GM18498 (cell line): ENCODE results near the gene SPTSSA.
A peak's percentile ranks its signal among the peaks of the same experiment; 100 is the strongest.
"Not testable (repeated sequence)": the region's sequence is repeated elsewhere in the genome, so short reads cannot be mapped to it uniquely, and the experiment has no call there.

Experiments used
- ATAC-seq: cut with Tn5 transposase; IDR thresholded peaks from one replicate; pipeline ENCODE4 v1.9.1; 2021; ENCODE audit warnings: mild to moderate bottlenecking, moderate library complexity; ENCODE audit not compliant: unreplicated experiment

The SPTSSA gene

DNA sequence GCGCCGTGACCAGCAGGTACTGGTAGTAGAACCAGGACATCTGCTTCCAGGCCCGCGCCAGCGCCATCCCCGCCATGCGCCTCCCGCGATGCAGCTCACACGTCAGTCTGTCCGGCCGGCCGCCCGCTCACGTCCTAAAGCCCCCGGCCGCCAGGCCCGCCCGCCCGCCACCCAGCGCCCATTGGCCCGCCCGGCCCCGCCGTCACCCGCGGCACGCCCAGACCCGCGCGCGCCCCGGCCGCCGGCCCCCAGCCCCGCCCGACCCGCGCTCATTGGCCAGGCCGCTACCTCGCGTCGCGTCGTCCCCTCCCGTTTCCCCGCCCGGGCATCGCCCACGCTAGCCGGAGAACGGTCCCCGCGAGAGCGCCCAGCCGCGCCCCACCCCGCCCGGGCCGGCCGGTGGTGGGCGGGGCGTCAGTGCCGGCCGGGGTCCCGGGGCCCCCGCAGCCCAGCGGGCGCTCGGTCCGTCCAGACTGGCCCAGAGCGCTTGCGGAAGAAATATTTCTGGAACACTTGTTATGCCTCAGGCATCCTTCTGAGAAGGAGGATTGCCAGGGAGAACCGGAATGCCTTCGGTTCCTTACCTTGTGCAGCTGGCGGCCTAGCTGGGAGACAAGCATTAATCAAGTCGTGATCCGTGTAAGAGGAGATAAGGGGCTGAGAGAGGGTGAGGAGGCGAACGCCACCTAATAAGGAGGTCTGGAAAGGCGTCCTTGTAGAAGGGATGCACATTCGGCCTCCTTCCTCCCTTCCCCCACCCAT is at the start of gene SPTSSA:
TSS of gene SPTSSA (minus strand) at position 109 of the 762 bp plus-strand sequence. CDS start at position 76, 33 bp downstream.
- ATAC-seq = peak; percentile 95

DNA sequence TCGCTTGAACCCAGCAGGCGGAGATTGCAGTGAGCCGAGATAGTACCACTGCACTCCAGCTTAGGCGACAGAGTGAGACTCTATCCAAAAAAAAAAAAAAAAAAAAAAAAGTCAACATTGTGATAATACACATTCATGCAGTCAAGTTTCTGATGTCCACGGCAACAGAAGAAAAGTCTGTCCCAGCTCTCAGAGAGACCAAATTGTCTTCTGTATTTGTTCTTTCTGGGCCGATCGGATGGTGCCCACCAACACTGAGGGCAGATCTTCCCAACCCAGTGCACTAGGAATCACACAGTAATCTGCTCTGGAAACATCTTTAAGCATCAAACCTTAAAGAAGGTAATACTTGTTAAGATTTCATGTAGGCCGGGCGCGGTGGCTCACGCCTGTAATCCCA is 45.8 kb upstream of the SPTSSA start:
- no peak for ATAC-seq

DNA sequence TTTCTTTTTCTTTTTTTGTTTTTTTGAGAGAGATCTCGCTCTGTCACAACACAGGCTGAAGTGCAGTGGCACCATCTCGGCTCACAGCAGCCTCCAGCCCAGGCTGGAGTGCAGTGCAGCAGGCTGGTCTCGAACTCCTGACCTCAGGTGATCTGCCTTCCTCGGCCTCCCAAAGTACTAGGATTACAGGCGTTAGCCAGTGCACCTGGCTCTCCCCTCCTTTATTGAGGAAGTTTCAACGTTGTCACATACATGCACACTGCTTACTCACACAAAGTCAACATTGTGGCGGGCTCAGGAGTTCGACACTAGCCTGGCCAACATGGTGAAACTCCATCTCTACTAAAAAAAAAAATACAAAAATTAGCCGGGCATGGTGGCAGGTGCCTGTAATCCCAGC is 45.4 kb upstream of the SPTSSA start:
- no peak for ATAC-seq

DNA sequence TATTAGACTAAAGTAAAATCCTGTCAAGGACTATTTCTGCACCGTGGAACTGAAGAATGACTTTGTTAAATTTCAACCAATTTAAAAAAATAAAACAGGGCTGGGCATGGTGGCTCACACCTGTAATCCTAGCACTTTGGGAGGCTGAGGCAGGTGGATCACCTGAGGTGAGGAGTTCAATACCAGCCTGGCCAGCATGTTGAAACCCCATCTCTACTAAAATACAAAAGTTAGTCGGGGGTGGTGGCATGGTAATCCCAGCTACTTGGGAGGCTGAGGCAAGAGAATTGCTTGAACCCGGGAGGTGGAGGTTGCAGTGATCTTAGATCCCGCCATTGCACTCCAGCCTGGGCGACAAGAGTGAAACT is 43.1 kb upstream of the SPTSSA start:
- not testable (repeated sequence) for ATAC-seq

DNA sequence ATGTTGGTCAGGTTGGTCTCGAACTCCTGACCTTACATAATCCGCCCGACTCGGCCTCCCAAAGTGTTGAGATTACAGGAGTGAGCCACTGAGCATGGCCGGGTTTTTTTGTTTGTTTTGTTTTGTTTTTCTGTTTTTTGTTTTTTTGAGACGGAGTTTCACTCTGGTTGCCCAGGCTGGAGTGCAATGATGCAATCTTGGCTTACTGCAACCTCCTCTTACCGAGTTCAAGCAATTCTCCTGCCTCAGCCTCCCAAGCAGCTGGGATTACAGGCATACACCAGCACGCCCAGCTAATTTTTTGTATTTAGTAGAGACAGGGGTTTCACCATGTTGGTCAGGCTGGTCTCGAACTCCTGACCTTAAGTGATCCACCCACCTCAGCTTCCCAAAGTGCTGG is 42.0 kb upstream of the SPTSSA start:
- ATAC-seq = not testable (repeated sequence)

DNA sequence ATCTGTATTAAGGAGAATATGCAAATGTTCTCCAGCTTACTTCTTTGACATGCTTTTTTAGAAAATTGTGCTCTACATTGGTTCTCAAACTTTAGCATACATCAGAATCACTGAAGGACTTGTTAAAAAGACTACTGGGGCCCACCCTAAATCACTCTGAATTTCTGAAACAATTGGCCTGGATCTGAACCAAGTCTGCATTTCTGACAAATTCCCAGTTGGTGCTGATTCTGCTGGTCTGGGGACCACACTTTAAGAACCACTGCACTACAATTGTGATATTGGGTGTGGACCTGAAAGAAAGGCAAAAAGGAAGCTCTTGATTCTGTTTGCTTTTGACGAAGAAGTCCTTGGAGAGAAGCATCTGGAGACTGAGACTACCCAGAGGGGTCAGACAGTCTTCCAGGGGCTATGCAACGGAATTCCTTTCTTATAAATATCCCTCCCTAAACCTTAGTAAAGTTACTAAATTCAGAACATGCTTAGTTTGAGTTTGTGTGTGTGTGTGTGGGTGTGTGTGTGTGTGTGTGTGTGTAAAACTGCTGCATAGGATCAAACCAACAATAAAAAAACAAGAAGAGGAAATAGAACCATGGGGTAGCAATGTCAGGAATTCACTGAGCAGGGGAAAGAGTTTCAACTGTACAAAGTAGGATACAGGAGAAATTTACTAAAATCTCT is 40.6 kb upstream of the SPTSSA start:
- no peak for ATAC-seq

- no peak for ATAC-seq
Measured at GRCh38 chr14:34502001-34502400, 40.0 kb upstream of the SPTSSA start.

DNA sequence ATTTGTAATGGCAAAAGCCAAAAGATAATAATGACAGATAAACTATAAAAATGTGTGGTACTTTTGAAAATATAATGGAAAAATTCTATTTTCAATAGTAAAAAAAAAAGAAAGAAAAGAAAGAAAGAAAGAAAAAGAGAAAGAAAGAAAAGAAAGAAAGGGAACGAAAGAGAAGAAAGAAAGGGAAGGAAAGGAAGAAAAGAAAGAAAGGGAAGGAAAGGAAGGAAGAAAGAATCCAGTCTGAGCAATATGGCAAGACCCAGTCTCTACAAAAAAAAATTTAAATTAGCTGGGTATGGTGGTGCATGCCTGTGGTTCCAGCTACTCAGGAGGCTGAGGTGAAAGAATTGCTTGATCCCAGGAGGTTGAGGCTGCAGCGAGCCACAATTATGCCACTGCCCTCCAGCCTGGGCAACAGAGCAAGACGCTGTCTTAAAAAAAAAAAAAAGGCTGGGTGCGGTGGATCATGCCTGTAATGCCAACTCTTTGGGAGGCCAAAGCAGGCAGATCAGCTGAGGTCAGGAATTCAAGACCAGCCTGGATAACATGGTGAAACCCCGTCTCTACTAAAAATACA is 39.1 kb upstream of the SPTSSA start:
- no peak for ATAC-seq

- peak; percentile 52 for ATAC-seq
Measured at GRCh38 chr14:34498684-34499412, 36.8 kb upstream of the SPTSSA start.

GRCh38 chr14:34496679-34497513 is 34.9 kb upstream of the SPTSSA start:
- ATAC-seq = no peak

DNA sequence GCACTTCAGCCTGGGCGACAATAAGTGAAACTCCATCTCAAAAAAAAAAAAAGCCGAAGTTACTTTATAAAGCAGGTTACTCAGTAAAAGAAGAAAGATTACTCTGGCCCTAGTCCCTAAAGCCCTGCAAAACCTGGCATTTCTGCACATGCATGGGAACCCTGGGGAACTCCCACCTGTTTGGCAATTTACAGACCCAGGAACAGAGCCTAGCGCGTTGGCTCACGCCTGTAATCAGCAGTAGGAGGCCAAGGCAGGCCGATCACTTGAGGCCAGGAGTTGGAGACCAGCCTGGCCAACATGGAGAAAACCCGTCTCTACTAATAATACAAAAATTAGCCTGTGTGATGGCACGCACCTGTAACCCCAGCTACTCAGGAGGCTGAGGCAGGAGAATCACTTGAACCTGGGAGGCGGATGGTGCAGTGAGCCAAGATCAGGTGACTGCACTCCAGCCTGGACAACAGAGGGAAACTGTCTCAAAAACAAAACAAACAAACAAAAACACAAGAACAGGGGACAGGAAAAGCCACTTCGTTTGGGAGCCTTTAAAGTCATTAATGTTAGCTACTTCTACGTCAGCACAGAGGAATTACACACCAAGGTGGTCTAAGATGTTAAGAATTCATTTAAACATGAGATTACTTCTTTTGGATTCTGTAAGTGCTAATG is 34.1 kb upstream of the SPTSSA start:
- ATAC-seq = no peak

GRCh38 chr14:34489324-34489723 is 27.3 kb upstream of the SPTSSA start:
- ATAC-seq = no peak

DNA sequence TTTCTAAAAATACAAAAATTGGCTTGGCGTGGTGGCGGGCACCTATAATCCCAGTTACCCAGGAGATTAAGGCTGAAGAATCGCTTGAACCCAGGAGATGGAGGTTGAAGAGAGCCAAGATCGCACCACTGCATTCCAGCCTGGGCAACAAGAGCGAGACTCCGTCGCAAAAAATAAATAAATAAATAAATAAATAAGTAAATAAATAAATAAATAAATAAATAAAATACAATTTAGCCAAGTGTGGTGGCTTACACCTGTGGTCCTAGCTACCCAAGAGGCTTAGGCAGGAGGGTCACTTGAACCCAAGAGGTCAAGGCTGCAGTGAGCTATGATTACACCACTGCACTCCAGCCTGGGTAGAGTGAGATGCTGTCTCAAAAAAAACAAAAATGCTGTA is 26.5 kb upstream of the SPTSSA start:
- no peak for ATAC-seq

- ATAC-seq = no peak
Measured at GRCh38 chr14:34484726-34485125, 22.7 kb upstream of the SPTSSA start.

- no peak for ATAC-seq
Measured at GRCh38 chr14:34482463-34482862, 20.4 kb upstream of the SPTSSA start.

DNA sequence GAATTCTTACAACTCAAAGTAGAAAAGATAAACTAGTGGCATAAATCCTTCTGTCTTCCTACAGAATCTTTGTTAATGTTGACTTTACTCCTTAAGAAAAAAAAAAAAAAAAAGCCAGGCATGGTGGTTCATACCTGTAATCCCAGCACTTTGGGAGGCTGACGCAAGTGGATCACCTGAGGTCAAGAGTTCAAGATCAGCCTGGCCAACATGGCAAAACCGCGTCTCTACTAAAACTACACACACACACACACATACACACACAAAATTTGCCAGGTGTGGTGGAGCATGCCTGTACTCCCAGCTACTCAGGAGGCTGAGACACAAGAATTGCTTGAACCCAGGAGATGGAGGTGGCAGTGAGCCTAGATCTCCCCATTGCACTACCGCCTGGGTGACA is 17.7 kb upstream of the SPTSSA start:
- ATAC-seq = no peak

- ATAC-seq = no peak
Measured at GRCh38 chr14:34478261-34478660, 16.2 kb upstream of the SPTSSA start.

DNA sequence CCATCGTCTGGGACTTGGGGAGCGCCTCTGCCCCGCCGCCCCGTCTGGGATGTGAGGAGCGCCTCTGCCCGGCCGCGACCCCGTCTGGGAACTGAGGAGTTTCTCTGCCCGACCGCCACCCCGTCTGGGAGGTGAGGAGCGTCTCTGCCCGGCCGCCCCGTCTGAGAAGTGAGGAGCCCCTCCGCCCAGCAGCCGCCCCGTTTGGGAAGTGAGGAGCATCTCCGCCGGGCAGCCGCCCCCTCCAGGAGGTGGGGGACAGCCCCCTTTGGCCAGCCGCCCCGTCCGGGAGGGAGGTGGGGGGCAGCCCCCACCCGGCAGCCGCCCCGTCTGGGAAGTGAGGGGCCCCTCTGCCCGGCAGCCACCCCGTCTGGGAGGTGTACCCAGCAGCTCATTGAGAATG is 14.0 kb upstream of the SPTSSA start:
- not testable (repeated sequence) for ATAC-seq

GRCh38 chr14:34475163-34475562 is 13.1 kb upstream of the SPTSSA start:
- no peak for ATAC-seq

DNA sequence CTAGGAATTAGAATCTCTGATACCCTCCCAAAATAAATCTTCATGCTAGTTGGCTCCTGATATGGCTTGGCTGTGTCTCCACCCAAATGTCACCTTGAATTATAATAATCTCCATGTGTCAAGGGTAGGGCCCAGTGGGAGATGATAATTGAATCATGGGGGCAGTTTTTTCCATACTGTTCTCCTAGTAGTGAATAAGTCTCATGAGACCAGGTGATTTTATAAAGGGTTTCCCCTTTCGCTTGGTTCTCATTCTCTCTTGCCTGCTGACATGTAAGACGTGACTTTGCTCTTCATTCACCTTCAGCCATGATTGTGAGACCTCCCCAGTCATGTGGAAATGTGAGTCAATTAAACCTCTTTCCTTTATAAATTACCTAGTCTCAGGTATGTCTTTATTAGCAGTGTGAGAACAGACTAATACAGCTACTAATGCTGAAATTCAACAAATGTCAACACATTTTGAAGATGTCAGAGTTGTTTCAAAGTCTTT is 12.2 kb upstream of the SPTSSA start:
- ATAC-seq = no peak
